Ovary (tissue), 3 donors: ENCODE measurements around the gene NHLH1.

ENCODE experiments used
- CTCF ChIP-seq, 3 donors: fragments of 450-650 bp in 2 of 3; fragments of 200-600 bp in 1 of 3; IDR thresholded peaks; one replicate each; pipeline versions ENCODE4 v1.5.1 to v1.8.0; 2016 to 2022; ENCODE audit warnings: antibody characterized with exemption in 3 of 3, mild to moderate bottlenecking in 1 of 3
- POLR2A ChIP-seq: fragments of 450-650 bp; IDR thresholded peaks from one replicate; pipeline ENCODE4 v1.6.1; 2017; ENCODE audit warnings: antibody characterized with exemption, mild to moderate bottlenecking, moderate library complexity
- donor health status: DM: no; HTN: no; CAD: no.

- TF ChIP-seq CTCF (IDR thresholded peaks at IDR 0.05) (no peak), POLR2A (no peak)
Observed at GRCh38 chr1:160404094-160404493, 37.2 kb downstream of the NHLH1 start.
